ENCODE measurements around the gene HLA-DPB1. TPM values are rescaled to one million over a fixed set of nuclear protein-coding genes. Genes with fewer than 3 reads are reported as not detected.
"Not testable (repeated sequence)": the region's sequence is repeated elsewhere in the genome, so short reads cannot be mapped to it uniquely, and the experiment has no call there.

The HLA-DPB1 gene
- polyA plus RNA-seq, 3 donors, result 569 to 682 (median 676) TPM

- Mint-ChIP-seq H3K27ac (peak overlapping the region; percentile 33 to 88 (median 78)), H3K27me3 (ENCODE audit: low read depth in 3 of 3) (peaks cover 0 to 5% (median 0%) of the 10 kb centered on the region in 3 donors), H3K36me3 (peaks cover 32 to 33% of the 10 kb centered on the region in 2 donors), H3K4me3 (no peak overlapping the region), H3K4me1 (peaks cover 44% of the 10 kb centered on the region), H3K9me3 (peaks cover 0 to 11% (median 3%) of the 10 kb centered on the region in 7 donors)
- TF ChIP-seq, protein P1, sequence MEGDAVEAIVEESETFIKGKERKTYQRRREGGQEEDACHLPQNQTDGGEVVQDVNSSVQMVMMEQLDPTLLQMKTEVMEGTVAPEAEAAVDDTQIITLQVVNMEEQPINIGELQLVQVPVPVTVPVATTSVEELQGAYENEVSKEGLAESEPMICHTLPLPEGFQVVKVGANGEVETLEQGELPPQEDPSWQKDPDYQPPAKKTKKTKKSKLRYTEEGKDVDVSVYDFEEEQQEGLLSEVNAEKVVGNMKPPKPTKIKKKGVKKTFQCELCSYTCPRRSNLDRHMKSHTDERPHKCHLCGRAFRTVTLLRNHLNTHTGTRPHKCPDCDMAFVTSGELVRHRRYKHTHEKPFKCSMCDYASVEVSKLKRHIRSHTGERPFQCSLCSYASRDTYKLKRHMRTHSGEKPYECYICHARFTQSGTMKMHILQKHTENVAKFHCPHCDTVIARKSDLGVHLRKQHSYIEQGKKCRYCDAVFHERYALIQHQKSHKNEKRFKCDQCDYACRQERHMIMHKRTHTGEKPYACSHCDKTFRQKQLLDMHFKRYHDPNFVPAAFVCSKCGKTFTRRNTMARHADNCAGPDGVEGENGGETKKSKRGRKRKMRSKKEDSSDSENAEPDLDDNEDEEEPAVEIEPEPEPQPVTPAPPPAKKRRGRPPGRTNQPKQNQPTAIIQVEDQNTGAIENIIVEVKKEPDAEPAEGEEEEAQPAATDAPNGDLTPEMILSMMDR (IDR thresholded peaks at IDR 0.05), result no peak
- H3K4me1 ChIP-seq (ENCODE audit: control insufficient read depth in 1 of 2, insufficient read depth in 2 of 2, low read length in 2 of 2), result peaks cover 23 to 28% of the 10 kb centered on the region in 2 donors
- H3K9ac ChIP-seq (ENCODE audit: insufficient read depth, low read length, poor library complexity, severe bottlenecking), result no peak overlapping the region
- no peaks in the 10 kb centered on the region for H3K79me2 ChIP-seq (ENCODE audit: insufficient read depth, low read length)
- H2AFZ ChIP-seq (ENCODE audit: insufficient read depth, low read depth, low read length, poor library complexity, severe bottlenecking), result no peak overlapping the region
- no peaks in the 10 kb centered on the region for H3K27me3 ChIP-seq (ENCODE audit: control insufficient read depth in 2 of 2, insufficient read depth in 2 of 2, low read length in 2 of 2)
- H3K4me3 ChIP-seq (replicated peaks in 1 of 3; ENCODE audit: low read depth in 2 of 3, low read length in 3 of 3), result peak overlapping the region in 1 of 3 experiments; percentile 9
- no peaks in the 10 kb centered on the region for H4K20me1 ChIP-seq (ENCODE audit: insufficient read depth, low read length)
- no peaks in the 10 kb centered on the region for H3K9me3 ChIP-seq (replicated peaks in 1 of 2; ENCODE audit: control insufficient read depth in 1 of 2, insufficient read depth in 1 of 2, low read length in 2 of 2)
- no peak overlapping the region for H3K4me2 ChIP-seq (replicated peaks; ENCODE audit: extremely low read depth, low read length, poor library complexity, severe bottlenecking)
- H3K36me3 ChIP-seq (replicated peaks in 1 of 2; ENCODE audit: control insufficient read depth in 1 of 2, insufficient read depth in 2 of 2, low read length in 2 of 2), result peaks cover 26 to 28% of the 10 kb centered on the region in 2 donors
- intact Hi-C loops (cut with micrococcal nuclease), result no loop called here
- H3K27ac ChIP-seq (ENCODE audit: low read depth in 1 of 2, low read length in 2 of 2), result peak overlapping the region in 1 of 2 donors; percentile 59
- peak; percentile 82 to 97 (median 91) for DNase-seq
- WGBS (ENCODE audit: insufficient coverage), result no CpG with 5 or more reads among the region's 2 CpGs
Measured at GRCh38 chr6:33061987-33062386, 13.8 kb upstream of the HLA-DPB1 start.

- H3K27me3 ChIP-seq (ENCODE audit: control insufficient read depth in 2 of 2, insufficient read depth in 2 of 2, low read length in 2 of 2); H3K27ac ChIP-seq (ENCODE audit: low read depth in 1 of 2, low read length in 2 of 2); H2AFZ ChIP-seq (ENCODE audit: insufficient read depth, low read depth, low read length, poor library complexity, severe bottlenecking); H4K20me1 ChIP-seq (ENCODE audit: insufficient read depth, low read length); H3K4me3 ChIP-seq (replicated peaks in 1 of 3; ENCODE audit: low read depth in 2 of 3, low read length in 3 of 3); H3K27me3 Mint-ChIP-seq (ENCODE audit: low read depth in 3 of 3); H3K4me3 Mint-ChIP-seq; intact Hi-C loops (cut with micrococcal nuclease); H3K4me2 ChIP-seq (replicated peaks; ENCODE audit: extremely low read depth, low read length, poor library complexity, severe bottlenecking); H3K9ac ChIP-seq (ENCODE audit: insufficient read depth, low read length, poor library complexity, severe bottlenecking); H3K79me2 ChIP-seq (ENCODE audit: insufficient read depth, low read length); H3K9me3 ChIP-seq (replicated peaks in 1 of 2; ENCODE audit: control insufficient read depth in 1 of 2, insufficient read depth in 1 of 2, low read length in 2 of 2); DNase-seq: not testable (repeated sequence)
- Mint-ChIP-seq H3K36me3 (peaks cover 47 to 48% of the 10 kb centered on the region in 2 donors), H3K9me3 (peaks cover 0 to 17% (median 9%) of the 10 kb centered on the region in 7 donors), H3K4me1 (peaks cover 36% of the 10 kb centered on the region), H3K27ac (peak overlapping the region in 1 of 7 donors; percentile 54)
- WGBS (ENCODE audit: insufficient coverage), result no CpG with 5 or more reads among the region's 5 CpGs
- Histone ChIP-seq H3K4me1 (ENCODE audit: control insufficient read depth in 1 of 2, insufficient read depth in 2 of 2, low read length in 2 of 2) (peaks cover 9 to 13% of the 10 kb centered on the region in 2 donors), H3K36me3 (replicated peaks in 1 of 2; ENCODE audit: control insufficient read depth in 1 of 2, insufficient read depth in 2 of 2, low read length in 2 of 2) (peaks cover 41 to 42% of the 10 kb centered on the region in 2 donors)
Measured at GRCh38 chr6:33063435-33063834, 12.4 kb upstream of the HLA-DPB1 start.
